ENCODE results near the gene GRK2.

Gene GRK2

DNA sequence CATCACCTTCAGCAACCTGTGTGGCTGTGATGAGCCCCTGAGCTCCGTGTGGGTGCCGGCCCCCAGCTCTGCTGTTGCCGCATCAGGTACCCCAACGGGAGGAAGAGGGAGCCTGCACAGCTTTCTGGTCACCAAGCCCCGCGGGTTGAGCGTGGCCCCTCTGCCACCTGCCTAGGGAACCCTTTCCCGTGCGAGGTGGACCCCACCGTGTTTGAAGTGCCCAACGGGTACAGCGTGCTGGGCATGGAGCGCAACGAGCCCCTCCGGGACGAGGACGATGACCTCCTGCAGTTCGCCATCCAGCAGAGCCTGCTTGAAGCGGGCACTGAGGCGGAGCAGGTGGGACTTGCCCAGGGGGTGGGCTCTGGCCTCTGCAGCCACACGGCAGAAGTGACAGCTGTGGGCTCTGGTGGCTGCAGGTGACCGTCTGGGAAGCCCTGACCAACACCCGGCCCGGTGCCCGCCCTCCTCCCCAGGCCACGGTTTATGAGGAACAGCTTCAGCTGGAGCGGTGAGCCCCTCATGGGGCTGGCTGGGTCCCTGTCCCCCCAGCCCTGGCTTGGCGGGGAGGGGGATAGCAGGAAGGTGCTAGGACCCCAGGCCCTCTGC is 35.1 kb downstream of the GRK2 start:
- no peak for DNase-seq

DNA sequence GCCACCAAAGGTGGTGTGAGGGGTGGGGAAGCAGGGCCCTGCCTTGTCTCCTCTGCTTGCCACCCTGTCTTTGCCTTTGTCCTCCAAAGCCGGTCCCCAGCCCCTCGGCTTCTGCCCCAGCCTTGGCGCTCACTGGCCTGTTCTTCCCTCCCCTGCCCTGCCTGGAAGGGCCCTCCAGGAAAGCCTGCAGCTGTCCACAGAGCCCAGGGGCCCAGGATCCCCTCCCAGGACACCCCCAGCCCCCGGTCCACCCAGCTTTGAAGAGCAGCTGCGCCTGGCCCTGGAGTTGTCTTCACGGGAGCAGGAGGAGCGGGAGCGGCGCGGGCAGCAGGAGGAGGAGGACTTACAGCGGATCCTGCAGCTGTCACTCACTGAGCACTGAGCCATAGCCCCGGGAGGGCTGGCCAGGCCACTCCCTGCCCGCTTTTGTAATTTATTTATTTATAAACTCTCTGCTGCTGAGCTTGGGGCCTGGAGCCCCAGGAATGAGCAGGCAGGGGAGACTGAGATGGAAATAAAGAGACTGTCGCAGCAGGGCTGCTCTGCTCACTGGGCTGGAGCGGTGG is 35.8 kb downstream of the GRK2 start:
- DNase-seq: no peak

DNA sequence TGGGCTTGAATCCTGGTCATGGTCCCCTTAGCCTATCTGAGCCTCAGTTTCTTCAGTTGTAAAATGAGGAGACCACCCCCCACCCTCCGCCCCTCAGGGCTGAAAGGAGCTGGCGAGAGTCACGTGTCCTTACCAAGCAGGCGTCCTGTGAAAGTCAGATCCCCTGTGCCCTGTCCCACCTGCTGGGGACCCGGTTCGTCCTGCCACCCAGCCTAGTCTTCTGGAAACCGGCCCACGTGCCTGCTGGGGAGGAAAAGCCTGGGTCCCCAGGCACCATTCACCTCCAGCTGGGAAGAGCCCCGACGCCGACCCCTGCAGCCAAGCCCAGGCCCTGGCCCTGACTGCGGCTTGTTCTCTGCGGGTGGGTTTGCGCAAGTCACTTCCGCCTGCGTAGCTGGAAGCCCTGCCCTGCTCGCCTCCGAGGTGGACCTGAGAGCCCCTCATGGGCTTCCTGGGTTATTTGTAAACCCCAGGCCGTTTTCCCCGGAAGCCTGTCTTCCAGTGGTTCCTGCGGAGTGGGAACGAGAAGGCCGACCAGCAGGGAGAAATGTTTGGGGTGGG is 36.4 kb downstream of the GRK2 start:
- DNase-seq: no peak

DNA sequence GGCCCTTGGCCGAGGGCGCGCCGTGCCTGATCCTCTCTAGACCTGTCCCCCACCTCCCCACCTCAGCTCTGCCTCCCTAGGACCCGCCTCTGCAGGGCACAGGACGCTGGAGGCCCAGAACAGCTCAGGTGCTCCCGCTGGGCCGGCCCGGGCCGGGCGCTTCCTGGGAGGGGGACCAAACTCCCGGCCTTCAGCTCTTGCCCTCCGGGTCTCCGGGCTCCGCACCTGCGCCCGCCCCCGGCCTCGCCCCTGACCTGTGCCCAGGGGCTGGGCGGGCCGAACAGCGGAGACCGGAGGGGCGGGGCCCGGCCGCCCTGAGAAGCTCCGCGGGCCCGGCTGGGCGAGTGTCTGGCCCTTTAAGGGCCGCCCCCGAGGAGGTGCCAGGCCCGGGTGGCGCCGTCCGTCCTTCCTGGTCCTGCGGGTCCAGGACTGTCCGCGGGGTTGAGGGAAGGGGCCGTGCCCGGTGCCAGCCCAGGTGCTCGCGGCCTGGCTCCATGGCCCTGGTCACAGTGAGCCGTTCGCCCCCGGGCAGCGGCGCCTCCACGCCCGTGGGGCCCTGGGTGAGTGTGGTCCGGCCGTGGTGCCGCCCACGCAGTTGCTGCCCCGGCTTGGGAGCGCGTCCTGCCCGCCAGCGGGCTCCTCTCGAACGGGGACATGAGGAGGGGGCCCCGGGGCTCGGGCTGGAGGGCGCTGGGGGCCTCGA is 37.0 kb downstream of the GRK2 start, which contains the start of gene SSH3:
Gene SSH3, plus strand, starts transcription at position 399 of the 703 bp plus-strand sequence. Its CDS starts 96 bp downstream, at position 495.
- DNase-seq: peak; percentile 22

DNA sequence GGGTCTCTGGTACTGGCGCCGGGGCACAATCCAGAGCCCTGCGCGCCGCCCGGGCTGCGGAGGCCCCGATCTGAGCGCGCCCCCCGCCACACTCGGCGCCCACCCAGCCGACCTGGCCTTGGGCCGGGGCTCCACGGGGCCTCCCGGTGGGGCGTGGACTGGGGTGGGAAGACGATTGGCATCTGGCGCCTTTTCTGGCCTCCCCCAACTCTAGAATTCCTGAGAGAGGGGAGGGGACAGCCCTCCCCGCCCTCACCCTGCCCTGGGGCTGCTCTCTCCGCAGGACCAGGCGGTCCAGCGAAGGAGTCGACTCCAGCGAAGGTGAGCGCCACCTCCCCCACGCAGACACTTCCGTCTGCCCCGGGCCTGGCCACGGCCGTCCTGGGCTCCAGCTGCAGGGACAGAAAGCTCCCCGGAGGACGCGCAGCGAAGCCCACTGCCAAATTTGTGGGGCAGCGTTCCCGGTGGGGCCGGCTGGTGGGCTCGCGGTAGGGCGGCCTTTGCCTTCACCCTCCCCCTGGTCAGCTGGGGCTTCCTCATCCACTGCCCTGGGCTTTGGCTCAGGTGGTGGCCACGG is 37.6 kb downstream of the GRK2 start:
- no peak for DNase-seq

DNA sequence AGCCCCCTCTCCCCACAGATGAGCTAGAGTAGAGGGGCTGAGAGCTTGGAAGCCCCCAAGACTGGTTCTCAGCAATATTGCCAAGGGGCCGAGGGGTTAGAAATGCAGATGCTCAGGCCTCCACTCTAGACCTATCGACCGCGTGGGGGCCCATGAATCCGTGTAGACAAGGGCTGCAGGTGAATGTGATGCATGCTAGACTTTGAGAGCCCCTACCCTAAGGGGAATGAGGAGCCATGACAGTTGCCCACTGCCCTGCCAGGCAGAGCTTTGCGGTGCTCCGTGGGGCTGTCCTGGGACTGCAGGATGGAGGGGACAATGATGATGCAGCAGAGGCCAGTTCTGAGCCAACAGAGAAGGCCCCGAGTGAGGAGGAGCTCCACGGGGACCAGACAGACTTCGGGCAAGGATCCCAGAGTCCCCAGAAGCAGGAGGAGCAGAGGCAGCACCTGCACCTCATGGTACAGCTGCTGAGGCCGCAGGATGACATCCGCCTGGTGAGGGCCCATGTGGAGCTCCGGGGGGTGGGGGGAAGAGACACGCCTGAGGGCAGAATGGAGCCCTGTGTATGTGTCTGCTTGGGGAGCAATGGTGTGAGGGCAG is 38.3 kb downstream of the GRK2 start:
- no peak for DNase-seq

DNA sequence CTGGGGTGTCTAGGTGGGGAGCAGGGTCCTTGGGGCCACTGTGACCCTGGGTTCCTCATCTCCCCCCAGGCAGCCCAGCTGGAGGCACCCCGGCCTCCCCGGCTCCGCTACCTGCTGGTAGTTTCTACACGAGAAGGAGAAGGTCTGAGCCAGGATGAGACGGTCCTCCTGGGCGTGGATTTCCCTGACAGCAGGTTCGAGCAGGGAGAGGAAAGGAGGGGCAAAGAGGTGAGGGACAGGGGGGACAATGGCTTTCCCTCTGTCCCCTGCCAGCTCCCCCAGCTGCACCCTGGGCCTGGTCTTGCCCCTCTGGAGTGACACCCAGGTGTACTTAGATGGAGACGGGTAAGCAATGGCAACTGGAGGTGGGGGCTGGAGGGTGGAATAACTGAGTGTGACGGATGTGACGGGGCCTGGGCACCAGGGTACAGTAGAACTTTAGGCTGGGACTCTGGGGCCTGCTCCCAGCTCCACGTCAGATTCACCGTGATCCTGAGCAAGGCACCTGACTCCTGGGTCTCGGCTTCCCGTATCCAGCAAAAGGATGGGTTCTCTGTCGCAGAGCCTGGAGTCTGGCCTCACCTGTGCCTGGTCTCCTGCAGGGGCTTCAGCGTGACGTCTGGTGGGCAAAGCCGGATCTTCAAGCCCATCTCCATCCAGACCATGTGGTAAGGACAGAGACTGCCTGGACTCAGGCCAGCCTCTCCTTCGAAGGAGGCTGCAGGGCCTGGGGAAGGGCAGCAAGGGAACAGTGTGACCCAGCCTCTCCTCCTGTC is 40.7 kb downstream of the GRK2 start:
- no peak for DNase-seq

DNA sequence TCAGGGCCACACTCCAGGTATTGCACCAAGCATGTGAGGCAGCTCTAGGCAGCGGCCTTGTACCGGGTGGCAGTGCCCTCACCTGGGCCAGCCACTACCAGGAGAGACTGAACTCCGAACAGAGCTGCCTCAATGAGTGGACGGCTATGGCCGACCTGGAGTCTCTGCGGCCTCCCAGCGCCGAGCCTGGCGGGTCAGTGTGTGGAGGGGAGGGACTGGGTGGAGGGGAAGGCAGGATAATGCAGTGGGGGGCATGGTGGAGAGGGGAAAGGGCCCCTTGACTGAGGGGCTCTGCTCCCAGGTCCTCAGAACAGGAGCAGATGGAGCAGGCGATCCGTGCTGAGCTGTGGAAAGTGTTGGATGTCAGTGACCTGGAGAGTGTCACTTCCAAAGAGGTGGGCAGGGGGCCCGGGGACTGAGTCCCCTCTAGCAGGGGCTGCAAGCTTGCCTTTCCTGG is 41.3 kb downstream of the GRK2 start:
- DNase-seq: no peak

DNA sequence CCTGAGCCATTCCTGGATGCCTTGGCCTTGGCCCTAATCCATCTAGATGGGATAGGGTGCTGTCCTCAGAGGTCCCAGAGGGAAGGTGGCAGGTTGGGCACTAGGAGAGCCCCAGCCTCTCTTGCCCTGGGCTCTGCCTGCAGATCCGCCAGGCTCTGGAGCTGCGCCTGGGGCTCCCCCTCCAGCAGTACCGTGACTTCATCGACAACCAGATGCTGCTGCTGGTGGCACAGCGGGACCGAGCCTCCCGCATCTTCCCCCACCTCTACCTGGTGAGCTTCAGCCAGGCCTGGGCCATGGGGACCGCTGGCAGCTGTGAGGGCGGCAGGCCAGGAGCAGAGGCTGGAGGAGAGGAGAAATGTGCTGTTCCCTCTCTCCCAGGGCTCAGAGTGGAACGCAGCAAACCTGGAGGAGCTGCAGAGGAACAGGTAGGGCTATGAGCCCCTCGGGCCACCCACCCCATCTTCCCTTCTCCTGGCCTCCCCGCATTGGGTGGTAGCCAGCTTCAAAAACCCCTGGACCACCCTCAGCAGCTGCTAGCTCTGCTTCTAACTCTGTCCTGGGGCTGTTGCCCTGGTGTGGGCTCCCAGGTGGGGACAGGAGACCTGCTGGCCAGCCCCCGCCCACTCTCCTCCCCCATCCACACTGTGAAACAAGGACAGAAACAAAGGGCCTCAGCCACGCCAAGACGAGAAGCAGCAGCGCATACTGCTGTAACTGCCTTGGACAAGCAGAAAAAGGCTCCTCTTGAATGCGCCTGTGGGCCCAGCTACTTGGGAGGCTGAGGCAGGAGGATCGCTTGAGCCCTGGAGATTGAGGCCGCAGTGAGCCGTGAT is 42.0 kb downstream of the GRK2 start:
- DNase-seq: no peak

DNA sequence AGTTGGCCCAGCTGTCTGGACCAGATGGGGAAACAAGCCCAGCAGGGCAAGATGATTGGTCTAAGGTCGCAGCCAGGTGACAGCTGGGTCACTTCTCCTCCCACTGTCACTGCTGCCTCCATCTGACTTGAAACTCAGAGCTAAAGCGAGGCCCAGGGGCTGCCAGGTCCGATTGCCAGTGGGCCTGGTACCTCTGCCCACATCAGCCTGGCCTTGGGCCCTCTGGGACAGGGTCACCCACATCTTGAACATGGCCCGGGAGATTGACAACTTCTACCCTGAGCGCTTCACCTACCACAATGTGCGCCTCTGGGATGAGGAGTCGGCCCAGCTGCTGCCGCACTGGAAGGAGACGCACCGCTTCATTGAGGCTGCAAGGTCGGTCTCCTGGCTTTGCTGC is 42.9 kb downstream of the GRK2 start:
- no peak for DNase-seq

DNA sequence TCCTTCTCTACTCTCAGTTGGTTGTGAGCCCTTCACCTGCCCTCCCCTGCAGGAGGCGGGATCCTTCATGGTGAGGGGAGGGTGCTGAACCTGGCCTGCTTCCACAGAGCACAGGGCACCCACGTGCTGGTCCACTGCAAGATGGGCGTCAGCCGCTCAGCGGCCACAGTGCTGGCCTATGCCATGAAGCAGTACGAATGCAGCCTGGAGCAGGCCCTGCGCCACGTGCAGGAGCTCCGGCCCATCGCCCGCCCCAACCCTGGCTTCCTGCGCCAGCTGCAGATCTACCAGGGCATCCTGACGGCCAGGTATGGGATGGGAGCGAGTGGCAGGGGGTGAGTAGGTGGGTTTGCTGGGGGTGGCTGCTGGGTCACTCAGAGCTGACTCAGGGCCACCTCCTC is 43.4 kb downstream of the GRK2 start:
- no peak for DNase-seq

DNA sequence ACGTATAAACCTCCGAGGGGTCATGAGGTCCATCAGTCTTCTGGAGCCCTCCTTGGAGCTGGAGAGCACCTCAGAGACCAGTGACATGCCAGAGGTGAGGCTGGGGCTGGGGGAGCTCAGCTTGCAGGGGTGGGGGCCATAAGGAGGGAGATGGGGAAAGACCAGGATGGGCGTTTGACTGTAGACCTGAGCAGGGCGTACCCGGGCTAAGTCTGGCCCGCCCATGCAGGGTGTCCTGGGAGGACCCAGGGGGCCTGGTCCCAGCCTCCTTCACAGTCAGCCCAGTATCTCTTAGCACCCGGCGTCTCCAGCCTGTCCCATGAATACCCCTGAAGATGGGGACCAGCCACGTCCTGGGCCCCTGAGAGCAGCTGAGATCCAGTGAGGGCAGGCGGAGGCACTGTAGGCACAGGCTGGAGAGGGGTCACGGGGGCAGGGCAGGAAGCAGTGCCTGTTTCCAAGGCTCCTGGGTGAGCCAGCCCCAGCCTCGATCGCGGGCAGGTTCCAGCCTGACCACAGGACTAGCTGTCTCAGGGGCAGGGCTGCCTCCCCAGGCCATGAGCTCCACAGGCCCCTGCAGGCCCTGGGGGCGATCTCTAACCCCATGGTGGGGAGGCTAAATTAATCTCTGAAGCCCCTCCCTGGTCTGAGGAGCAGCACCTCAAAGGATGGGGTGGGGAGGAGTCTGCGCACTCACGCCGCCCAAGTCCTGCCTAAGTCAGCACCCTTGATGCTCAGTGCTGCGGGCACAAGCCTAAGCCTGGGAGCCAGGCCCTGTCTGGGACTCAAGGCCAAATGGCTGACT is 44.2 kb downstream of the GRK2 start:
- no peak for DNase-seq

DNA sequence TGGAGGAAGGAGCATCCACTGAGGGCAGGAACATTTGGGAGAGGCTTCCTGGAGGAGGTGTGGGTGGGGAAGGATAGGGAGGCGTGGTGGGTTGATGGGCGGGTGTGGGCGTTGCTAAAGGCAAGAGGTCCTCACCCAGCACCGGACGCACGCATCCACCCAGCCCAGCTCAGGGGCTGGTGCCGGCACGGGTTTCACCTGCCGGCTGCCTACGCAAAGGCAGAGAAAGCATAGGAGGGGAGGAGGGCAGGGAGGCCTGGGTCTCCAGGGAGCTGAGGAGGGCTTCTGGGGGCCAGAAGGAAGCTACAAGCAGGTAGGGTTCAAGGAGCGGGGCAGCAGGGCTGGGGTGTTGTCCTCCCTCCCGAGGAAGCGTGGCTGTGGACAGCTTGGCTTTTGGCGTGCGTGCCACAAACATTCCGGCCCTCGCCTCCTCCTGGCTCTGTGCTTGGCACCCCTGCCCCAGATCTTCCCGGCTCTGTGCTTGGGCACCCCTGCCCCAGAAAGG is 44.8 kb downstream of the GRK2 start:
- DNase-seq: no peak

DNA sequence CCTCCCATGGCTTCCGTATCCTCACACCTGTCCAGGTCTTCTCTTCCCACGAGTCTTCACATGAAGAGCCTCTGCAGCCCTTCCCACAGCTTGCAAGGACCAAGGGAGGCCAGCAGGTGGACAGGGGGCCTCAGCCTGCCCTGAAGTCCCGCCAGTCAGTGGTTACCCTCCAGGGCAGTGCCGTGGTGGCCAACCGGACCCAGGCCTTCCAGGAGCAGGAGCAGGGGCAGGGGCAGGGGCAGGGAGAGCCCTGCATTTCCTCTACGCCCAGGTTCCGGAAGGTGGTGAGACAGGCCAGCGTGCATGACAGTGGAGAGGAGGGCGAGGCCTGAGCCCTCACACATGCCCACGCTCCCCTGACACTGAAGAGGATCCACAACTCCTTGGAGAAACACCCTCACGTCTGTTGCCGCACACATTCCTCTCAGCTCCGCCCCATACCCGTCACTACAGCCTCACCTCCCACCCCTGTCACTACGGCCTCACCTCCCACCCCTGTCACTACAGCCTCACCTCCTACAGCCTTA is 45.3 kb downstream of the GRK2 start:
- DNase-seq: no peak

DNA sequence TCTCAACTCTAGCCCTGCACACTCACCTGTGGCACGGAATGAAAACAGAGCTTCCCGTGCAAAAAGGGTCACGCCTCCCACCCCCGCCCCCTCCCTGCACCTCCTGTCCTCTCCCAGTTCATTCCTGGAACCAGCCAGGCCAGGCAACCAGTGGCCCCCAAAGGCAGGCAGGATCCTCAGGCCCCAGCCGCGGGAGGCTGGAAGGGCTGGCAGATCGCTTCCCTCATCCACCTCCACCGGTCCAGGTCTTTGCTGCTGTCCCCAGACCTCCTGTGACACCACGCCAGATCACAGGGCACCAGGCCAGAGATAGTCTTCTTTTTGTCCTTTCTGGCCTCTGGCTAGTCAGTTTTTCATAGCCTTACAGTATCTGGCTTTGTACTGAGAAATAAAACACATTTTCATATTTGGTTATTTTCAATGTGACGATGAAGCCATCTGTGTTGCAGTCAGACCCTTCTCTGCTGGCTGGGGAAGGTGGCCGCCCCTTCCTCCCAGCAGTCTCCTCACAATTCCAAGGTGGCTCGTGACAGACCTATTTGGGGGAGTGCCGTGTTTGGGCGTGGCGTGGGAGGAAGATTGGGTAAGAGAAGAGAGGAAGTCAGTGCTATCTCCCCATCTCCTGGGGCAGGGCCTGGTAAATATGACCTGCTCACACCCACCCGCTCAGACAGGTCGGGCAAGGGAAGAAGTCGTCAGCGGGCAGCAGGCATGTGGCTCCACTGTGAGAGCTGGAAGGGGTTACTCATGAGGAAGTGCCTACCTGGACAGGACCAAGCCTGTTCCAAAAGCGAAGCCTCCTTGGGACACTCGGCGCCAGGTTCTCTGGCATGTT is 46.1 kb downstream of the GRK2 start:
- DNase-seq: peak; percentile 43

DNA sequence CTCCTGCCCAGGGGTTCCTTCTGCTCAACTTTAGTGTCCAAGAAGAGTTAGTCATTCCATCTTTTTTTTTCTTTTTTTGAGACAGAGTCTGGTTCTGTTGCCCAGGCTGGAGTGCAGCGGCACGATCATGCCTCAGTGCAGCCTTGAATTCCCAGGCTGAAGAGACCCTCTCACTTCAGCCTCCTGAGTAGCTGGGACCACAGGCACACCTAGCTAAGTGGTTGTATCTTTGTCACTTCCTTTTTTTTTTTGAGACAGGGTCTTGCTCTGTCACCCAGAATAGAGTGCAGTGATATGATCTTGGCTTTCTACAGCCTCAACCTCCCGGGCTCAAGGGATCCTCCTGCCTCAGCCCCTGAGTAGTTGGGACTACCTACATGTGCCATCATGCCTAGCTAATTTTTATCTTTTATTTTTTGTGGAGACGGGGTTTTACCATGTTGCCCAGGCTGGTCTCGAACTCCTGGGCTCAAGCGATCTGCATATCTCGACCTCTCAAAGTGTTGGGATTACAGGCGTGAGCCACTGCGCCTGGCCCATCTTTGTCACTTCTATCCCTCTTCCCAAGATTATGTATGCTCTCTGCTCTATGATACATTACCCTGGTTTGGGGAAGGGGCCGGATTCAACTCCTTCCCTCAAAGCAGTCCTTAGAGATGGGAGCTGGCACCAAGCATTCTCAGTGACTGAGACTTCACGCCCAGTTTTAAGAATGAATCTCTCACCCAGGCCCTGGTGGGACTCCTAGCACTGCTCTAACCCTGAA is 47.0 kb downstream of the GRK2 start:
- DNase-seq: no peak

DNA sequence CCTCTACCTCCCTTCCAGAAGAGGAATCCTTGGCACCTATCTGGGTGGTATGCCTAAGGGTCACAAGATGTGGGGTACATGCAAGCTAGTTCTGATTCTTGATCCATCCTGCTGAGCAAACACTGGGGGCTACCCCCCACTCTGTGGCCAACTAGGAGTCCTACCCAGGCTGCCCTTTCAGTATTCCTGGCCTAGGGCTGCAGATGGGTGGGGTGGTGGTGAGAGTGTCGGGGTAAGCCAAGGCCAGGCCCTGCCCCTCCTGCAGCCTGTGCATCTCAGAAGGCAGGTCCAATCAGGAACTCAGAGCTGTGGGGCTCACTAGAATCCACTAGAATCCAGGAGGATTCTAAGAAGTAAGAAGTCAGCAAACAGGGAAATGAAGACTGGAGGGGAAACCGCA is 47.9 kb downstream of the GRK2 start:
- DNase-seq: no peak

DNA sequence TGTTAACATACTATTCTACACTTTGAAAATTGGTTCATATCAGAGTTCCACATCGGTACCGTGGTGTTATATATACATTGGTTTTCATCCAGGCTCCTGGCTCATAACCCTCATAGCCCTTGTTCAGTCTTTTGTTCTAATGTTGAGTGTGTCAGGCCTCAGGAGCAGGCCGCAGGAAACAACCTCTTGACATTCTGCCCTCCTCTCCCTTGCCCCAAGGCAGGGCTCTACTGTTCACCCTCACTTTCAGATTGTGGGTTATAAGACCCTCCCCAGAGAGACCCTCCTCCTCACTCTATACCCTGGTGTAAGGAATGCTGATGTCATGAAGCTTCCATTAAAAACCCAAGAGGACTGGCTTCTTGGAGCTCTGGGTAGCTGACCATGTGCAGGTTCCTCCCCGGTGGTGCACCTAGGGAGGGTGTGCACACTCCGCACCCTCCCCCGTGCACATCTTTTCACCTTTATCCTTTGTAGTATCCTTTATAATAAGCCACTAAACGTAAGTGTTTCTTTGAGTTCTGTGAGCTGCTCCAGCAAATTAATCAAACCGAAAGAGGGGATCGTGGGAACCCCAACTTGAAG is 49.1 kb downstream of the GRK2 start:
- no peak for DNase-seq

All from stimulated activated naive CD4-positive, alpha-beta T cell treated with Interleukin-2 at 50 U/mL for 16 hours (primary cell).